ENCODE measurements around the gene RHBDL1. TPM values are rescaled to one million over a fixed set of nuclear protein-coding genes. Genes with fewer than 3 reads are reported as not detected.

The RHBDL1 gene
- total RNA-seq, 4 donors from 2014 or later, result 1.2 to 8.9 (median 3.9) TPM

GRCh38 chr16:671353-672131 is 3.9 kb upstream of the RHBDL1 start:
- H3K36me3 ChIP-seq, result peaks cover 51% of the 10 kb centered on the region
- H3K4me1 ChIP-seq, result peaks cover 44% of the 10 kb centered on the region
- no peak for TF ChIP-seq EP300 (IDR thresholded peaks at IDR 0.05)
- no peak for TF ChIP-seq CTCF (IDR thresholded peaks at IDR 0.05)
- TF ChIP-seq POLR2A (IDR thresholded peaks at IDR 0.05), result no peak
- no peak for TF ChIP-seq POLR2AphosphoS5 (IDR thresholded peaks at IDR 0.05)

GRCh38 chr16:672371-672770 is 3.1 kb upstream of the RHBDL1 start:
- Histone ChIP-seq H3K9me3 (no peaks in the 10 kb centered on the region), H3K4me1 (peaks cover 44% of the 10 kb centered on the region), H3K27ac (no peak overlapping the region), H3K27me3 (peaks cover 2% of the 10 kb centered on the region), H3K36me3 (peaks cover 51% of the 10 kb centered on the region), H3K4me3 (no peak overlapping the region)
- TF ChIP-seq POLR2AphosphoS5 (IDR thresholded peaks at IDR 0.05) (no peak), EP300 (IDR thresholded peaks at IDR 0.05) (no peak), CTCF (IDR thresholded peaks at IDR 0.05) (no peak), POLR2A (IDR thresholded peaks at IDR 0.05) (no peak)
- DNase-seq (ENCODE audit: low spot score in 2 of 2), result no peak
- 92% methylated on average over 11 of the region's 19 CpGs for WGBS

More at GRCh38 chr16:671353-672131, 3.9 kb upstream of the RHBDL1 start:
- DNase-seq (ENCODE audit: low spot score in 2 of 2), result no peak
- Histone ChIP-seq H3K27ac (no peak overlapping the region), H3K4me3 (no peak overlapping the region), H3K27me3 (no peaks in the 10 kb centered on the region), H3K9me3 (no peaks in the 10 kb centered on the region)
- WGBS, result 97% methylated on average over 10 of the region's 40 CpGs

GRCh38 chr16:672851-673250 is 2.6 kb upstream of the RHBDL1 start:
- H3K27ac ChIP-seq, result no peak overlapping the region
- WGBS, result 96% methylated on average over 20 of the region's 21 CpGs
- TF ChIP-seq POLR2A (IDR thresholded peaks at IDR 0.05) (no peak), EP300 (IDR thresholded peaks at IDR 0.05) (no peak), POLR2AphosphoS5 (IDR thresholded peaks at IDR 0.05) (no peak), CTCF (IDR thresholded peaks at IDR 0.05) (no peak)
- peaks cover 4% of the 10 kb centered on the region for H3K27me3 ChIP-seq
- peaks cover 44% of the 10 kb centered on the region for H3K4me1 ChIP-seq
- DNase-seq (ENCODE audit: low spot score in 2 of 2), result no peak
- no peaks in the 10 kb centered on the region for H3K9me3 ChIP-seq
- H3K4me3 ChIP-seq, result no peak overlapping the region
- peaks cover 51% of the 10 kb centered on the region for H3K36me3 ChIP-seq

GRCh38 chr16:673399-673991 is 2.0 kb upstream of the RHBDL1 start:
- TF ChIP-seq POLR2A (IDR thresholded peaks at IDR 0.05) (no peak), POLR2AphosphoS5 (IDR thresholded peaks at IDR 0.05) (no peak), CTCF (IDR thresholded peaks at IDR 0.05) (no peak), EP300 (IDR thresholded peaks at IDR 0.05) (no peak)
- no peak for DNase-seq (ENCODE audit: low spot score in 2 of 2)
- Histone ChIP-seq H3K27me3 (peaks cover 4% of the 10 kb centered on the region), H3K27ac (no peak overlapping the region), H3K9me3 (no peaks in the 10 kb centered on the region), H3K4me3 (no peak overlapping the region), H3K36me3 (peaks cover 51% of the 10 kb centered on the region), H3K4me1 (peaks cover 50% of the 10 kb centered on the region)
- no CpG with 5 or more reads among the region's 18 CpGs for WGBS

- Histone ChIP-seq H3K27me3 (peaks cover 4% of the 10 kb centered on the region), H3K9me3 (no peaks in the 10 kb centered on the region), H3K36me3 (peaks cover 46% of the 10 kb centered on the region), H3K4me1 (peaks cover 50% of the 10 kb centered on the region), H3K27ac (no peak overlapping the region), H3K4me3 (no peak overlapping the region)
- TF ChIP-seq POLR2AphosphoS5 (IDR thresholded peaks at IDR 0.05), result no peak
- TF ChIP-seq EP300 (IDR thresholded peaks at IDR 0.05), result no peak
- no peak for TF ChIP-seq CTCF (IDR thresholded peaks at IDR 0.05)
- no peak for TF ChIP-seq POLR2A (IDR thresholded peaks at IDR 0.05)
- no peak for DNase-seq (ENCODE audit: low spot score in 2 of 2)
- WGBS, result 70% methylated on average over 6 of the region's 22 CpGs
These were observed 1.1 kb upstream of the RHBDL1 start for GRCh38 chr16:674214-674881.
